ENCODE data around the gene SMAD3. TPM values are rescaled to one million over a fixed set of nuclear protein-coding genes. Genes with fewer than 3 reads are reported as not detected.

The SMAD3 gene
- total and polyA plus RNA-seq, 4 donors: 4.0 to 12.2 (median 5.5) TPM

DNA sequence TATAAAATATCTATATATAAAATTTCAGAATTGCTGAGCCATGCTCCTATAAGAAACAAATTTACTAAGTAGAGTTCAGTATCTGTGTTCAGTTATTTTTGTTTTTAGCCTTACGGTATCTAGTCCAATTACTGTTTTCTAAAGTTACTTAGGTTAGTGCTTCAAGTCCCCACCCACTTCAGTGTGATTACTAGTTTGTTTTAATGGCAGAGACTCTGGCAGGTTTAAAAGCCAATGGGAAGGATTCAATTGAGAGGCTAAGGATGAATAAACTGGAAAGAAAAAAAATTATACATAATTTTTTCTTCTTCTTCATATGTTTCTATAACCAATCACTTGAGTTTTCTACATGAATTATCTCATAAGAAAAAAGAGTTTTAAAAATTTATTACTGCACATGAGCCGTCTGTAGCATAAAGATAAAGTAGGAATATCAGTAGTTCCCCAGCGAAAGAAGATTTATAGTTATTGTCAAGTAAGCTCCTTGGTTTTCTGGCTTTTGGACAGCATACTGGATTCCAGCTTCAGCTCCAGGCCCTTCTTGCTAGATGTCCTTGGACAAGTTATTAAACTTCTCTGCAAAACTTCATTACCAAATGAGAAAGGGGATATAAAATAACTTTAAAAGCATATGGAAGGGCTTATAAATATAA, 142.3 kb downstream of the SMAD3 start:
- Histone ChIP-seq H3K9me3 (ENCODE audit: control insufficient read depth in 4 of 4, low read length in 3 of 4) (no peaks in the 10 kb centered on the region), H3K9ac (ENCODE audit: low read depth in 1 of 2, low read length in 2 of 2) (no peak overlapping the region), H3K27ac (ENCODE audit: low read depth in 1 of 2, low read length in 2 of 2) (no peak overlapping the region), H3K27me3 (ENCODE audit: control insufficient read depth in 4 of 4, insufficient read depth in 4 of 4, low read length in 3 of 4) (no peaks in the 10 kb centered on the region), H3K4me3 (ENCODE audit: low read depth in 1 of 3, low read length in 3 of 3) (no peak overlapping the region), H3K36me3 (ENCODE audit: control insufficient read depth in 4 of 4, insufficient read depth in 3 of 4, low read depth in 1 of 4, low read length in 3 of 4) (peaks cover 3 to 11% (median 6%) of the 10 kb centered on the region in 4 donors), H3K4me1 (ENCODE audit: control insufficient read depth in 4 of 4, insufficient read depth in 4 of 4, low read length in 3 of 4) (no peaks in the 10 kb centered on the region)
- WGBS: 98% methylated on average over 3 of the region's 3 CpGs
- DNase-seq (ENCODE audit: low spot score): no peak
- TF ChIP-seq, protein P1, sequence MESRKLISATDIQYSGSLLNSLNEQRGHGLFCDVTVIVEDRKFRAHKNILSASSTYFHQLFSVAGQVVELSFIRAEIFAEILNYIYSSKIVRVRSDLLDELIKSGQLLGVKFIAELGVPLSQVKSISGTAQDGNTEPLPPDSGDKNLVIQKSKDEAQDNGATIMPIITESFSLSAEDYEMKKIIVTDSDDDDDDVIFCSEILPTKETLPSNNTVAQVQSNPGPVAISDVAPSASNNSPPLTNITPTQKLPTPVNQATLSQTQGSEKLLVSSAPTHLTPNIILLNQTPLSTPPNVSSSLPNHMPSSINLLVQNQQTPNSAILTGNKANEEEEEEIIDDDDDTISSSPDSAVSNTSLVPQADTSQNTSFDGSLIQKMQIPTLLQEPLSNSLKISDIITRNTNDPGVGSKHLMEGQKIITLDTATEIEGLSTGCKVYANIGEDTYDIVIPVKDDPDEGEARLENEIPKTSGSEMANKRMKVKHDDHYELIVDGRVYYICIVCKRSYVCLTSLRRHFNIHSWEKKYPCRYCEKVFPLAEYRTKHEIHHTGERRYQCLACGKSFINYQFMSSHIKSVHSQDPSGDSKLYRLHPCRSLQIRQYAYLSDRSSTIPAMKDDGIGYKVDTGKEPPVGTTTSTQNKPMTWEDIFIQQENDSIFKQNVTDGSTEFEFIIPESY (IDR thresholded peaks at IDR 0.05): no peak
- TF ChIP-seq, protein P2, sequence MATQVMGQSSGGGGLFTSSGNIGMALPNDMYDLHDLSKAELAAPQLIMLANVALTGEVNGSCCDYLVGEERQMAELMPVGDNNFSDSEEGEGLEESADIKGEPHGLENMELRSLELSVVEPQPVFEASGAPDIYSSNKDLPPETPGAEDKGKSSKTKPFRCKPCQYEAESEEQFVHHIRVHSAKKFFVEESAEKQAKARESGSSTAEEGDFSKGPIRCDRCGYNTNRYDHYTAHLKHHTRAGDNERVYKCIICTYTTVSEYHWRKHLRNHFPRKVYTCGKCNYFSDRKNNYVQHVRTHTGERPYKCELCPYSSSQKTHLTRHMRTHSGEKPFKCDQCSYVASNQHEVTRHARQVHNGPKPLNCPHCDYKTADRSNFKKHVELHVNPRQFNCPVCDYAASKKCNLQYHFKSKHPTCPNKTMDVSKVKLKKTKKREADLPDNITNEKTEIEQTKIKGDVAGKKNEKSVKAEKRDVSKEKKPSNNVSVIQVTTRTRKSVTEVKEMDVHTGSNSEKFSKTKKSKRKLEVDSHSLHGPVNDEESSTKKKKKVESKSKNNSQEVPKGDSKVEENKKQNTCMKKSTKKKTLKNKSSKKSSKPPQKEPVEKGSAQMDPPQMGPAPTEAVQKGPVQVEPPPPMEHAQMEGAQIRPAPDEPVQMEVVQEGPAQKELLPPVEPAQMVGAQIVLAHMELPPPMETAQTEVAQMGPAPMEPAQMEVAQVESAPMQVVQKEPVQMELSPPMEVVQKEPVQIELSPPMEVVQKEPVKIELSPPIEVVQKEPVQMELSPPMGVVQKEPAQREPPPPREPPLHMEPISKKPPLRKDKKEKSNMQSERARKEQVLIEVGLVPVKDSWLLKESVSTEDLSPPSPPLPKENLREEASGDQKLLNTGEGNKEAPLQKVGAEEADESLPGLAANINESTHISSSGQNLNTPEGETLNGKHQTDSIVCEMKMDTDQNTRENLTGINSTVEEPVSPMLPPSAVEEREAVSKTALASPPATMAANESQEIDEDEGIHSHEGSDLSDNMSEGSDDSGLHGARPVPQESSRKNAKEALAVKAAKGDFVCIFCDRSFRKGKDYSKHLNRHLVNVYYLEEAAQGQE (IDR thresholded peaks at IDR 0.05): no peak
- TF ChIP-seq GABPA (IDR thresholded peaks at IDR 0.05 in 1 of 2, conservative IDR thresholded peaks at IDR 0.05 in 1 of 2) (no peak), TAF1 (conservative IDR thresholded peaks at IDR 0.05) (no peak), RXRA (IDR thresholded peaks at IDR 0.05) (no peak), FOXA2 (IDR thresholded peaks at IDR 0.05) (no peak), FOXA1 (IDR thresholded peaks at IDR 0.05) (no peak), HNF4G (IDR thresholded peaks at IDR 0.05) (no peak), SP1 (IDR thresholded peaks at IDR 0.05) (no peak), EGR1 (IDR thresholded peaks at IDR 0.05; ENCODE audit: low read depth in 2 of 2) (no peak), NR2F2 (IDR thresholded peaks at IDR 0.05) (no peak), HNF4A (conservative IDR thresholded peaks at IDR 0.05) (no peak), YY1 (IDR thresholded peaks at IDR 0.05) (no peak), RAD21 (IDR thresholded peaks at IDR 0.05) (no peak), JUND (IDR thresholded peaks at IDR 0.05) (no peak)
- TF ChIP-seq, protein P3, sequence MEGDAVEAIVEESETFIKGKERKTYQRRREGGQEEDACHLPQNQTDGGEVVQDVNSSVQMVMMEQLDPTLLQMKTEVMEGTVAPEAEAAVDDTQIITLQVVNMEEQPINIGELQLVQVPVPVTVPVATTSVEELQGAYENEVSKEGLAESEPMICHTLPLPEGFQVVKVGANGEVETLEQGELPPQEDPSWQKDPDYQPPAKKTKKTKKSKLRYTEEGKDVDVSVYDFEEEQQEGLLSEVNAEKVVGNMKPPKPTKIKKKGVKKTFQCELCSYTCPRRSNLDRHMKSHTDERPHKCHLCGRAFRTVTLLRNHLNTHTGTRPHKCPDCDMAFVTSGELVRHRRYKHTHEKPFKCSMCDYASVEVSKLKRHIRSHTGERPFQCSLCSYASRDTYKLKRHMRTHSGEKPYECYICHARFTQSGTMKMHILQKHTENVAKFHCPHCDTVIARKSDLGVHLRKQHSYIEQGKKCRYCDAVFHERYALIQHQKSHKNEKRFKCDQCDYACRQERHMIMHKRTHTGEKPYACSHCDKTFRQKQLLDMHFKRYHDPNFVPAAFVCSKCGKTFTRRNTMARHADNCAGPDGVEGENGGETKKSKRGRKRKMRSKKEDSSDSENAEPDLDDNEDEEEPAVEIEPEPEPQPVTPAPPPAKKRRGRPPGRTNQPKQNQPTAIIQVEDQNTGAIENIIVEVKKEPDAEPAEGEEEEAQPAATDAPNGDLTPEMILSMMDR (IDR thresholded peaks at IDR 0.05; ENCODE audit: low read depth, low read length, missing input control): no peak
- TF ChIP-seq, protein P4, sequence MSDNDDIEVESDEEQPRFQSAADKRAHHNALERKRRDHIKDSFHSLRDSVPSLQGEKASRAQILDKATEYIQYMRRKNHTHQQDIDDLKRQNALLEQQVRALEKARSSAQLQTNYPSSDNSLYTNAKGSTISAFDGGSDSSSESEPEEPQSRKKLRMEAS (IDR thresholded peaks at IDR 0.05): no peak
- TF ChIP-seq, protein P5, sequence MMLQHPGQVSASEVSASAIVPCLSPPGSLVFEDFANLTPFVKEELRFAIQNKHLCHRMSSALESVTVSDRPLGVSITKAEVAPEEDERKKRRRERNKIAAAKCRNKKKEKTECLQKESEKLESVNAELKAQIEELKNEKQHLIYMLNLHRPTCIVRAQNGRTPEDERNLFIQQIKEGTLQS (IDR thresholded peaks at IDR 0.05): no peak

Data from liver (tissue), 9 donors.